ENCODE data around the gene CUBN.

CUBN gene

DNA sequence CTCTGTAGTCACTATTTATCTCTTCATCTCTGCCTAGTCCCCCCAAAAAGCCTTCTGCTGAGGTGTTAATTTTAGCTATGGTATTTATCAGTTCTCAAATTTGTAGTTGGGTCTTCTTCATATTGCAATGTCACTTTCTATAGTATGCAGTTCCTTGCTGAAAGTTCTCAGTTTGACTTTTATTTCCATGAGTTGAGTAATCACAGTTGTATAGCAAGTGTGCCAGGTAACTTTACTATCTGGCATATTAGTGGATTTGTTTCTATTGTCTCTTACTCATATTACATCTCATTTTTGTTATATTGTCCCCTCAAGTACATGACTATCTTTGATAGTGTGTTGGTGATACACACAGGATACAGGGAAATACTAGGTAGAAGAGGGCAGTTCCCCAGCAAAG is 152.8 kb downstream of the CUBN start:
- Histone ChIP-seq H3K9ac (ENCODE audit: insufficient read length) (no peak overlapping the region), H3K36me3 (ENCODE audit: insufficient read depth, low read length) (no peaks in the 10 kb centered on the region), H3K9me3 (ENCODE audit: low read depth, low read length) (no peaks in the 10 kb centered on the region), H3K27ac (no peak overlapping the region), H3K4me3 (no peak overlapping the region)
- no peak for TF ChIP-seq POLR2AphosphoS5 (IDR thresholded peaks at IDR 0.05; ENCODE audit: borderline replicate concordance, low read depth, low read length)
- DNase-seq (ENCODE audit: low read depth, low spot score): no peak

DNA sequence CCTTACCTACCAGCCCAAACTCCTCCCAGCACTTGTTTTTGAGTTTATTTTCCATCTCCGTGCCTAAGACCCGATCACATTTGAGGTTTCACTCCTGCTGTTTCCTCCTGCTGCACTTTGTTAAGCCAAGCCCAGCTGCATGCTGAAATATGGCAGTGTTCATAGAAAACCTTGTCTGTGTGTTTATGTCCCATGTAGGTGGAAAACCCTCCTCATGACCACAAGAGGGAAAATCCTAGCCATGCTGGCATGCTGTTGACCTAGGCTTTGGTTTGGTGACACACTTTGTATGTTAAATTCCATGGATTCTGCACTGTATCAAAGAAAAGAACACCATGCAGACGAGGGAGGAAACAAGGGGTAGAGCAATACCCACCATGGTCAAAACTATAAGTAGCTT is 154.4 kb downstream of the CUBN start:
- no peak overlapping the region for H3K4me3 ChIP-seq
- TF ChIP-seq EZH2 (IDR thresholded peaks at IDR 0.05) (no peak), FOXP2 (optimal IDR thresholded peaks at IDR 0.05; ENCODE audit: control extremely low read depth, extremely low read length, insufficient read depth) (no peak), POLR2AphosphoS5 (IDR thresholded peaks at IDR 0.05; ENCODE audit: borderline replicate concordance, low read depth, low read length) (no peak)
- H3K9ac ChIP-seq (ENCODE audit: insufficient read length): no peak overlapping the region
- no peaks in the 10 kb centered on the region for H3K9me3 ChIP-seq (ENCODE audit: low read depth, low read length)
- no peak overlapping the region for H3K27ac ChIP-seq
- no peaks in the 10 kb centered on the region for H3K36me3 ChIP-seq (ENCODE audit: insufficient read depth, low read length)
- DNase-seq (ENCODE audit: low read depth, low spot score): no peak

DNA sequence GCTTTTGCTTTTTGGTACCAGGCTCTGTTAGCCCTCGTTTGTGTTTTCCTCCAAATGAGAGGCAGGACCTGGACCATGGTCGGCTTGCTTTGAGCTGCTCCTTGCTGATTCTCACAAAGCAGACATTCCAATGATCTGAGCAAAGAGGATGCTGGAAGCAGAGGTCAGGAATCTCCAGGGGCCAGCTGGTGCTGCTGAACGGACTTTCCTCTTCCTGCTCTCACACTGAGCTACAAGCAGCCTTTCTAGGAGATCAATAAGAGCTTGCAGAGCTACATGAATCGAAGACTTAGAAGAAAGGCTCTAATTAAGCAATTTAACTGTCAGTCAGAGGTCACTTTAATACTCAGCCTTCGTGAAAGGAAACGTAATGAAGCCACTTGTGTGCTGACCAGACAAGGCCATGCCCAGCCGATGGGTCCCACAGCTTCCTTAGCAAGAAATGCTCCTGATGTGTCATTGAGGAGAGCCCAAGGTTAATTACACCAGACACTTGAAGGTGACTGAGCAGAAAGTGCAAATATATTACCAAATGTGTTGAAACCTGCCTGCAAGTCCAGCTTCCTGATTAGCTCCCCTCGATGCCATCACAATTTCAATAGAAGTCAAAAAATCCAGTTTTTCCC is 161.1 kb downstream of the CUBN start:
- no peak for DNase-seq (ENCODE audit: low read depth, low spot score)
- no peak overlapping the region for H3K4me3 ChIP-seq
- H3K36me3 ChIP-seq (ENCODE audit: insufficient read depth, low read length): no peaks in the 10 kb centered on the region
- no peak for TF ChIP-seq EZH2 (IDR thresholded peaks at IDR 0.05)
- TF ChIP-seq FOXP2 (optimal IDR thresholded peaks at IDR 0.05; ENCODE audit: control extremely low read depth, extremely low read length, insufficient read depth): no peak
- TF ChIP-seq POLR2AphosphoS5 (IDR thresholded peaks at IDR 0.05; ENCODE audit: borderline replicate concordance, low read depth, low read length): no peak
- no peak overlapping the region for H3K27ac ChIP-seq
- no peak overlapping the region for H3K9ac ChIP-seq (ENCODE audit: insufficient read length)
- H3K9me3 ChIP-seq (ENCODE audit: low read depth, low read length): no peaks in the 10 kb centered on the region

DNA sequence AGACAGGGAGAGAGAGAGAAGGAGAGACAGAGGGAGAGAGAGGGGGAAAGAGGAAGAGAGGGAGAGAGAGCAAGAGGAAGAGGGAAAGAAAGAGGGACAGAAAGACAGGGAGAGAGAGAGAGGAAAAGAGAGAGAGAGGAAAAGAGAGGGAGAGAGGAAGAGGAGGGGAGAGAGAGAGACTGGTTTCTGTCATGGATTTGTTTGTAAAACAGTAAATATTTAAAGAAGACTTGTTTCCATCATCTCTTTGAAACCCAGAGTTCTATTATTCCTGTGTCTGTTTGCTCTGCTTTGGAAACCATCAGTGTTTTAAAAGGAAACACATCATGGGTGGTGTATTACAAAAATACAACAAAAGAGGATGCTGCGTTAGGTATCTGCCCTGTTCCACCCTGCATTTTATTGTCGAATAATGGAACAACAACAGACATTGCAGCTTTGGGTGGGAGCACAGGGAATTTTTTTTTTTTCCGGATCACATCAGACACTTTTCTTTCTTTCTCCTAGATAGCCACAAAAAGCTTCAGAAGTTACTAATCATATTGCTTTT is 161.7 kb downstream of the CUBN start:
- Histone ChIP-seq H3K36me3 (ENCODE audit: insufficient read depth, low read length) (no peaks in the 10 kb centered on the region), H3K4me3 (no peak overlapping the region), H3K9ac (ENCODE audit: insufficient read length) (no peak overlapping the region), H3K9me3 (ENCODE audit: low read depth, low read length) (no peaks in the 10 kb centered on the region), H3K27ac (no peak overlapping the region)
- no peak for TF ChIP-seq EZH2 (IDR thresholded peaks at IDR 0.05)
- TF ChIP-seq FOXP2 (optimal IDR thresholded peaks at IDR 0.05; ENCODE audit: control extremely low read depth, extremely low read length, insufficient read depth): no peak
- TF ChIP-seq POLR2AphosphoS5 (IDR thresholded peaks at IDR 0.05; ENCODE audit: borderline replicate concordance, low read depth, low read length): no peak
- DNase-seq (ENCODE audit: low read depth, low spot score): no peak

DNA sequence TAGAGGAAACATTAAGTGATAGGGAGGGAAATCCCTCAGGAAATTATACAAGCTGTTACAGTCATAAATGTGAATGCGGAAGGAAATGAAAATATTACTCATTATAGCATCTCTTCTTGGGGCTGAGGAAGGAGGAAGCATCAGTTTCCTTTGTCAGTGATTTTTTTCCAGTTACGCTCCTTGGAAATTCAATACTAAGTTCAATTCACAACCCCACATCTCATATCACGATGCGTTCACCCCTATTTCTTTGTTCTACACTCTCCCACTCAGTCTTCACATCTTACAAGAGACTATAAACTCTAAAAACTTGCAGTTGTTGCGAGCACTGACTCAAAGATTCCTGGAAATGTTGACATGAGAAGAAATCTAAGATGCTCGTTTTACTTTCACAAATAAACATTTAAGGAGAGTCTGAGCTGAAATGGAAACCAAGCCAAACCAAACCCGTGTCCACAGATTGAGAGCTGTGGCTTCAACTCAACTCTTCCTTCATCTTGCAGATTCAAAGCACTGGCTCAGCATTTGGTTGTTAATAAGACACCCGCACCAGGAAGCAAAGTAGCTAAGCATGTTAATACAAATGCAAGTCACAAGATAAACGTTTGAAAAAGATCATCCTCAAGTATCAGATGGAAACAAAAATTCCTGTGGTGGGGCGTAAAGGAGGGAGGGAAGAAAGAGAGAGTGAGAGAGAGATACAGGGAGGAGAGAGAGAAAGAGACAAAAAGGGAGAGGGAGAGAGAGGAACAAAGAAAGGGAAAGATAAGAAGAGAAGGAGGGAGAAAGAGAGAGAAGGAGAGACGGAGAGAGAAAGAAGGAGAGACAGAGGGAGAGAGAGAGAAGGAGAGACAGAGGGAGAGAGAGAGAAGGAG is 162.4 kb downstream of the CUBN start:
- H3K36me3 ChIP-seq (ENCODE audit: insufficient read depth, low read length): no peaks in the 10 kb centered on the region
- no peak for TF ChIP-seq FOXP2 (optimal IDR thresholded peaks at IDR 0.05; ENCODE audit: control extremely low read depth, extremely low read length, insufficient read depth)
- TF ChIP-seq EZH2 (IDR thresholded peaks at IDR 0.05): no peak
- no peak for TF ChIP-seq POLR2AphosphoS5 (IDR thresholded peaks at IDR 0.05; ENCODE audit: borderline replicate concordance, low read depth, low read length)
- H3K9ac ChIP-seq (ENCODE audit: insufficient read length): no peak overlapping the region
- H3K4me3 ChIP-seq: no peak overlapping the region
- H3K27ac ChIP-seq: no peak overlapping the region
- DNase-seq (ENCODE audit: low read depth, low spot score): no peak
- H3K9me3 ChIP-seq (ENCODE audit: low read depth, low read length): no peaks in the 10 kb centered on the region

DNA sequence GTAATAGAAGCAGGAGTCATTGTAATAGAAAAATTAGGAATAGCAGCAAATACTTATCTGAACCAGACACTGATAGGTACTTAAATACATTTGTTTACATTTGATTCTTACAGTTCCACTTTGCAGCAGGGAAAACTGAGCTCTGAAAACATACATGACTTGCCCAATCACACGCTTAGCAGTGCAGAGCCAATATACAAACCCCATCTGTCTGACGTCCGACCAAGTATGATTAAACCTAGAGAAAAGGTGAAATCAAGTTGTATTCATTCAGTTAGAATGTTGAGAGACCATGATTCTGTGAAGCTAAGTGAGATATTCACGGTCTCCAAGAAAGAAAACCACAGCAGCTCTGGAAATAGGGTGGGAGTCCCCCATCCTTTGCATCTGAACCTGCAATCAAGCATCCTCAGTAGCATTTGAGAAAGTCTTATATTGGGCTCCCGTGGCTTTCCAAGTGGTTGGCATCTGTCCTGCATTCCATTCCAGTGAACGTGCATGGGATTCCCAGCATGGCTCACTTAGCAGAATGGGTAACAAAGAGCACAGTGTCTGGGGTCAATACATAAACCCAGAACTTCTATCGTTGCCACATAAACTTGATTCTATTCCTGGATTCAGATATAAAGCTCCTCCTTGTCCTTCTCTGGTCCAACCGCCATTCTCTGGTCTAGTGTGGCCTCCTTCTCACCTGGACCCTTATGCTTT is 163.7 kb downstream of the CUBN start:
- DNase-seq (ENCODE audit: low read depth, low spot score): no peak

DNA sequence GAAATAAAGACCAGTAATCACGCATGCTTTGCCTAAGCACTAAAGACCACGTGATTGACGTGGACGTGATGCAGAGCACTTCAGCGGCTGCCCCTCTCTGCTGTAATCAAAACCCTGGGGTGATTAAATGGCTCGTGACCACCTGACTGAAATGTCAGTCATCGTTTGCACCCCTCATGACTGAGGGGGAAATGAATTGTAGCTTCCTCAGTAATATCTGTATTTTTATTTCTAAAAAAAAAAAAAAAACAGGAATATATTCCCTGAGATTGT is 164.3 kb downstream of the CUBN start:
- H3K9me3 ChIP-seq (ENCODE audit: low read depth, low read length): no peaks in the 10 kb centered on the region
- no peak overlapping the region for H3K4me3 ChIP-seq
- no peaks in the 10 kb centered on the region for H3K36me3 ChIP-seq (ENCODE audit: insufficient read depth, low read length)
- no peak overlapping the region for H3K27ac ChIP-seq
- DNase-seq (ENCODE audit: low read depth, low spot score): no peak
- no peak for TF ChIP-seq FOXP2 (optimal IDR thresholded peaks at IDR 0.05; ENCODE audit: control extremely low read depth, extremely low read length, insufficient read depth)
- no peak for TF ChIP-seq POLR2AphosphoS5 (IDR thresholded peaks at IDR 0.05; ENCODE audit: borderline replicate concordance, low read depth, low read length)
- no peak for TF ChIP-seq EZH2 (IDR thresholded peaks at IDR 0.05)
- no peak overlapping the region for H3K9ac ChIP-seq (ENCODE audit: insufficient read length)

More for the DNA sequence above, 163.7 kb downstream of the CUBN start:
- H3K9me3 ChIP-seq (ENCODE audit: low read depth, low read length): no peaks in the 10 kb centered on the region
- H3K27ac ChIP-seq: no peak overlapping the region
- H3K36me3 ChIP-seq (ENCODE audit: insufficient read depth, low read length): no peaks in the 10 kb centered on the region
- no peak overlapping the region for H3K4me3 ChIP-seq
- TF ChIP-seq EZH2 (IDR thresholded peaks at IDR 0.05) (no peak), FOXP2 (optimal IDR thresholded peaks at IDR 0.05; ENCODE audit: control extremely low read depth, extremely low read length, insufficient read depth) (no peak), POLR2AphosphoS5 (IDR thresholded peaks at IDR 0.05; ENCODE audit: borderline replicate concordance, low read depth, low read length) (no peak)
- H3K9ac ChIP-seq (ENCODE audit: insufficient read length): no peak overlapping the region

DNA sequence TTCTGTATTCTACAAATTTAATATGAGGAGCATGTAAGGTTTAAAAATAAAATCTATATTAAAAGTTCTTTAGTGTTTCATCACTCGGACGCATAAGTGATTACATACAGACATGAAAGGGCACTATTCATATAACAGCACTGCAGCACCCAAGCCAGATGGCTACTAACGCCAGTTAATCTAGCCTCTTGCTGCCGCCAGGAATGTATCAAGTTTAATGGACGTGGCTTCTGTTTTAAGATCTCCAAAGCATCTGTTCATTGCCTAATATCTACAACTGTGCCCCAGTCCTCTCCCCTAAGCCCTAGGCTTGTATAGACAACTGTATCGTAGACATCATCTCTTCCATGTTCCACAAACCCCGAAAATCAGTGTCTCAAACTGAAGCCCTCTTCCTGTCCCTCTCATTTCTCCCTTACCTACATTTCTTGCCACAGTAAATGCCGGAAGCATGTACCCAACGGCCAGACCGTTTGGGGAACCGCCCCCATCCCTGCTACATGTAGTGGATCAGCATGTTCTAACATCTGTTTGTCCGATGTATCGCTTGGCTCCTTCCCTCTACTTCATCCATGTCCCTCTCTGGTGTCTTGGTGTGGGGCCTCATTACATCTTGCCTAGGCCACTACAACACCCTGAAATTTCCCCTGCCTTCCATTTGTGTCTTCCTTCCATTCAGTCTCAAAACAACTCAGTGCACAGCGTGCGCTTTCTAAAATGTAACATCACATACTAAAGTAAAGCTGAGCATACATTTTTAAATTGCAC is 164.9 kb downstream of the CUBN start:
- Histone ChIP-seq H3K9ac (ENCODE audit: insufficient read length) (no peak overlapping the region), H3K27ac (no peak overlapping the region), H3K9me3 (ENCODE audit: low read depth, low read length) (no peaks in the 10 kb centered on the region), H3K4me3 (no peak overlapping the region), H3K36me3 (ENCODE audit: insufficient read depth, low read length) (no peaks in the 10 kb centered on the region)
- TF ChIP-seq FOXP2 (optimal IDR thresholded peaks at IDR 0.05; ENCODE audit: control extremely low read depth, extremely low read length, insufficient read depth) (no peak), POLR2AphosphoS5 (IDR thresholded peaks at IDR 0.05; ENCODE audit: borderline replicate concordance, low read depth, low read length) (no peak), EZH2 (IDR thresholded peaks at IDR 0.05) (no peak)
- DNase-seq (ENCODE audit: low read depth, low spot score): no peak

Data from SK-N-MC (cell line).